GM12874 (cell line): ENCODE data around the gene TRPV6.

Source experiments
- TF ChIP-seq, protein P1 (sequence below): IDR thresholded peaks from 2 replicates; pipeline ENCODE4 v1.5.1; 2011; ENCODE audit warnings: low read depth, mild to moderate bottlenecking, control low read depth, low read length, moderate library complexity; ENCODE audit not compliant: insufficient read depth

Gene TRPV6

DNA sequence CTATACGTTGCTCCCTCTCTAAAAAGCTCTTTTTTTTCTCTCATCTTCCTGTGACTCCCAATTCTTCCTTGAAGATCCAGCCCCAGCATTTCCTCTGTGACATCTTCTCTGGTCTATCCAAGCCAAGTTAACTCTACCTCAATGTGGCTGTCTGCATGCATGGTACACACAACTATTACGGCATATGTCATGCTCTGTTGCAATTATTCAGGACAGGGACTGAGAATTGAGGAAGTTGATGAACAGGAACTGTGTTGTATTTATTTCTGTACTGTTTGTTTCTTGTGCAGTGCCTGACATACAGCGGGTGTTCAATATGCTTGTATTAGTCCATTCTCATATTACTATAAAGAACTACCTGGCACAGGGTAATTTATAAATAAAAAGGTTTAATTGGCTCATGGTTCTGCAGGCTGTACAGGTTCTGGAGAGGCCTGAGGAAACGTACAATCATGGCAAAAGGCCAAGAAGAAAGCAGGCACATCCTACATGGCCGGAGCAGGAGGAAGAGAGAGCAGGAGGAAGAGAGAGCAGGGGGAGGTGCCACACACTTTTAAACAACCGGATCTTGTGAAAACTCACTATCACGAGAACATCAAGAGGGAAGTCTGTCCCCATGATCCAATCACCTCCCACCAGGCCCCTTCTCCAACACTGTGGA lies 41.7 kb upstream of the TRPV6 start:
- TF ChIP-seq, protein P1, sequence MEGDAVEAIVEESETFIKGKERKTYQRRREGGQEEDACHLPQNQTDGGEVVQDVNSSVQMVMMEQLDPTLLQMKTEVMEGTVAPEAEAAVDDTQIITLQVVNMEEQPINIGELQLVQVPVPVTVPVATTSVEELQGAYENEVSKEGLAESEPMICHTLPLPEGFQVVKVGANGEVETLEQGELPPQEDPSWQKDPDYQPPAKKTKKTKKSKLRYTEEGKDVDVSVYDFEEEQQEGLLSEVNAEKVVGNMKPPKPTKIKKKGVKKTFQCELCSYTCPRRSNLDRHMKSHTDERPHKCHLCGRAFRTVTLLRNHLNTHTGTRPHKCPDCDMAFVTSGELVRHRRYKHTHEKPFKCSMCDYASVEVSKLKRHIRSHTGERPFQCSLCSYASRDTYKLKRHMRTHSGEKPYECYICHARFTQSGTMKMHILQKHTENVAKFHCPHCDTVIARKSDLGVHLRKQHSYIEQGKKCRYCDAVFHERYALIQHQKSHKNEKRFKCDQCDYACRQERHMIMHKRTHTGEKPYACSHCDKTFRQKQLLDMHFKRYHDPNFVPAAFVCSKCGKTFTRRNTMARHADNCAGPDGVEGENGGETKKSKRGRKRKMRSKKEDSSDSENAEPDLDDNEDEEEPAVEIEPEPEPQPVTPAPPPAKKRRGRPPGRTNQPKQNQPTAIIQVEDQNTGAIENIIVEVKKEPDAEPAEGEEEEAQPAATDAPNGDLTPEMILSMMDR: no peak

DNA sequence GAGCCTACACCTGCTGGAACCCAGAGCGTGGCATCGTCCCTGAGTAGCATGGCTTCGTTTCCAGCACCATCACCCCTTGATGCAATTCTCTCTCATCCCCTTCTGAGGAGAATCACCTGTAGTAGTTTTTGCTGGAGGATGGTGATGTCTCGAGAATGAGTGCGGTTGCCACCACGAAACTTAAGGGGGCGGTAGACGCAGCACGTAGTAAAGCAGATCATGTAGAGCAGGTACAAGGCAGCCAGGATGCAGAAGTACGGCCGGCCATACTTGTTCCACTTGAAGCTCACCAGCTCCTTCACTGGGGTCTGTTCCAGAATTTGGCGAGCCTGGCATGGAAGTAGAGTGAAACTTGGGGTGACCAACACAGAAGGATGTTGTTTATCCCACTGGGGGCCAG lies 39.9 kb upstream of the TRPV6 start:
- TF ChIP-seq, protein P1: peak; percentile 31; the same call in 1 of the 2 replicates

DNA sequence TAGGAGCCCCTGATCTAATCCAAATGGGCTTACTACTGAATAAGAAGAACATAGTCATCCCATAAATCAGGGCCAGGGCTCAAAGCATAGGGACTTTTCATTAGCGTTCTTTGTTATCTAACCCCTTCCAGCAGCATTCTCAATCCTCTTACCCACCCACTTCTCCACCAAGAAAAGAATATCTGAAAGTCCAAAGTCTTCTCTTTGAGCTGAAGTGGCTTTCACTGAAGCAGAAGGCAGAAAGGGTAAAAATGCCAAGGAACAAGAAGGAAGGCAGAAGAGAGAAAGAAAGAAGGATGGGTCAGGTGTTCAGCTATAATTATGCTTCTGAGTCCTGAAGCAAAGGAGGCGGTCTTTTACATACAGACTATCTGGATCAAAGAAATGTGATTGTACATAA lies 37.8 kb upstream of the TRPV6 start:
- TF ChIP-seq, protein P1: no peak

DNA sequence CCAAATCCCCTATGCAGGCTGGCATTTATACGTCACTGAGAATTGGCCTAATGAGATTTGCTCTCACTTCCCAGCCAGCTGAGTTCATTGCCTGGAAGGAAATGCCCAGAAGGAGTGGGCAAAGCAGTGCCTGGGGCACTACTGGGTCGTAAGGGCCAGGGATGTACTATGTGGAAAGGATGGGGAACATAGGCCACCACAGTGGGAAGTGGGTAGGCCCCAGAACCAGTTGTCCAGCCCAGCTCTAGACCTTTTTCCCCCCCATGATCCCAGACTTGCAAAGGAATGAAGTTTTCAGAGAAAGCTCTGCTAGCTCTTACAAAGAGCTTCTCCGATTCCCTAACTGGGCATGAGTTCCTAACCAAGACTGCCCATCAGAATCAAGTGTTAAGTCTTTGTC lies 34.1 kb upstream of the TRPV6 start:
- TF ChIP-seq, protein P1: no peak

DNA sequence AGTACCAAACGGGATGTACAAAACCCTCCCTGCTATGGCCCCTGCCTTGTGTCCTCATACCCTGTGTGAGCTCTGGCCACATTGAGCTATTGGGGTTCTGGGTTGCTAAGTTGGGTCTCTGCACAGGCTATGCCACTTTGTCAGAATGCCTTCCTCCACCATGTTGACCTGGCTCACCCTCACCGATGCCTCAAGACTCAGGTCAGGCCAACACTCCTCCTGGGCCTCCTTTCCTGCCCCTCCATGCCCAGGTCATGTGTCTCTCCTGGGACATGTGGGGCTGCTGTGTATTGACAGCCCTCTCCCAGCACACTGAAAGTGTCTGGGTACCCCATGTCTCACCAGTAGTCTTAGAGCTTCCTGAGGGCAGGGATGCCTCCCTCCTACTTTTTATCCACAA lies 33.4 kb upstream of the TRPV6 start:
- TF ChIP-seq, protein P1: no peak

DNA sequence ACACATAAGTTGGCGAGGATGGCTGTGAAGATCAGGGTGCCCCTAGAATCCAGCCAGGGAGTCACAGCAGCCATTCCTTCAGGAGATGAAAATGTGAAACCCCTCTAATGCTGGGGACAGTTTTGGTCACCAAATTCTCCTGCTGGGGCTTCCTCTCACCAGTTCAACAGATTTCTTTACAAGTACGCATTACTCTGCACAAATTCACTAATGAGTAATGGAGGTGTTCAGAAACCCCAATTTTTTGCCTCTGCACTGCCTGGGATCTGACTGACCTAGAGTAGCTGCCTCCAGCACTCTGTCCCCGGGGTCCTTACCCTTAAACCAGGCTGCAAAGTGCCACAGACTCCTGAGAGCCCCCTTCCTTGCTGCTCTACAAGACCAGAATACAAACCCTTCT lies 31.9 kb upstream of the TRPV6 start:
- TF ChIP-seq, protein P1: no peak

DNA sequence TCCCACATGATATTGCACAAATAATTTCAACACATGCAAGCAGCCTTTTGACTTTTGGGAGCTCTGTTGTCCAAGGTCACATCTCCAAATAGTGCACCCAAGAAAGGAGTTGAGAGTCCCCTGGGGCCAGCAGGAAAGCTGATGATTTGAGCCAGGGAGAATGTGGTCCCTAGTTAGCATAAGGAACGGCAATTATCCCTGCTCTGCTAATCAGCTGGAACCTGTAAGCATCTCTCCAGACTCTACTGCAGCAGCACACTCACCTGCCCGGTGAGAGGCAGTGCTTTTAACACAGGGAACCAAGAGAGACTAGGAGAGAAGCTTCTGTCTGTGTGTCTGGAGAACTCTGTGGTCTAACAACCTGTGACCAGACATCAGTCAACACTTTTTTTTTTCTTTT lies 31.0 kb upstream of the TRPV6 start:
- TF ChIP-seq, protein P1: no peak

DNA sequence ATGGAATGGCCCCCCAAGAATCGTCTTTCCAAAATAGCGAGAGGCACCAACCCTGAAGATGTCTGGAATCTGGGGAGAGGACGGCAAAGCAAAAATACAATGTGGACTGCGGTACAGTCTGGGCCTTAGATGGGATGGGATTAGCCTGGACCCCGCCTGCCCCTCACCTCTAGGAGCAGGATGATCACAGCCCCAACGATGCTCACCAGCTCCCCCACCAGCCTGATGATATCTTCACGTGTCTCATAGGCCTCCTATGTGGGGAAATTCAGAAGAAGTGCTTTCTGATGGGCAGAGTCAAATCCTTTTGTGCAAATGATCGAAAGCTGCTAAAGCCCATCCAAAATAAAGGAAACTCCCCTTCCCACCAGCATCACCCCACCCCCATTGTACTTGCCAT lies 29.8 kb upstream of the TRPV6 start:
- TF ChIP-seq, protein P1: no peak
